Stomach (tissue), 9 donors: Measurements from ENCODE around the gene BPTF. TPM values are rescaled to one million over a fixed set of nuclear protein-coding genes. Genes with fewer than 3 reads are reported as not detected.
"Not testable (repeated sequence)": the region's sequence is repeated elsewhere in the genome, so short reads cannot be mapped to it uniquely, and the experiment has no call there.

ENCODE experiments used
- DNase-seq, 2 donors: peaks; one replicate each; pipeline versions ENCODE4 v3.0.0 to v3.0.0-alpha.2; 2013 to 2019
- H3K27ac ChIP-seq, 5 donors: fragments of 200-600 bp in 4 of 5; sonication (generic) in 4 of 5; one replicate each; pipeline ENCODE4 v1.5.1; 2013 to 2019; ENCODE audit warnings: mild to moderate bottlenecking in 1 of 5, moderate library complexity in 1 of 5
- H3K27me3 ChIP-seq, 3 donors: fragments of 200-600 bp; sonication (generic); one replicate each; pipeline ENCODE4 v1.5.1; 2017 to 2019; ENCODE audit warnings: mixed run types in 1 of 3
- H3K36me3 ChIP-seq, 4 donors: fragments of 200-600 bp; sonication (generic); 1 replicate in 3 of 4; 2 replicates in 1 of 4; pipeline ENCODE4 v1.5.1; 2016 to 2019
- H3K4me1 ChIP-seq, 4 donors: fragments of 200-600 bp; sonication (generic); one replicate each; pipeline ENCODE4 v1.5.1; 2016 to 2019
- H3K4me3 ChIP-seq, 4 donors: fragments of 200-600 bp; sonication (generic) in 3 of 4; one replicate each; pipeline ENCODE4 v1.5.1; 2016 to 2019; ENCODE audit warnings: mild to moderate bottlenecking in 1 of 4
- H3K9me3 ChIP-seq, 4 donors: fragments of 200-600 bp; sonication (generic); one replicate each; pipeline ENCODE4 v1.5.1; 2016 to 2019
- EP300 ChIP-seq: sonication (generic); formaldehyde crosslinking; IDR thresholded peaks from one replicate; pipeline ENCODE4 v1.6.1; 2017; ENCODE audit warnings: antibody characterized with exemption
- POLR2A ChIP-seq, 4 donors: fragments of 450-650 bp; IDR thresholded peaks; one replicate each; pipeline ENCODE4 v1.6.1; 2016; ENCODE audit warnings: antibody characterized with exemption in 4 of 4, control low read depth in 2 of 4, mild to moderate bottlenecking in 1 of 4, moderate library complexity in 1 of 4
- POLR2AphosphoS5 ChIP-seq, 3 donors: sonication (generic); formaldehyde crosslinking; IDR thresholded peaks; one replicate each; pipeline ENCODE4 v1.6.1; 2016; ENCODE audit warnings: antibody characterized with exemption in 3 of 3
- WGBS, 5 donors: extraction: QIAGEN DNeasy Blood & Tissue Kit in 3 of 5; methylation state at CpG; one replicate each; pipeline versions ENCODE4 v1.1.5 to v1.1.7; 2013 to 2018; 5-methylcytosine and 5-hydroxymethylcytosine counted together
- intact Hi-C: fragments of 100-400 bp; cut with DNase I; formaldehyde crosslinking; loops from one replicate; pipeline ENCODE4 v1.15.1; 2023; ENCODE audit warnings: low total_unique reads
- polyA plus RNA-seq, 3 donors: library from polyadenylated mRNA; stranded (reverse); fragments of 200-250 nt; gene quantifications; one replicate each; pipeline ENCODE4 v1.2.3, GENCODE V29; 2013
- small RNA-seq, 4 donors: library from RNA; depleted of rRNA; stranded (forward); fragments of <200 nt; gene quantifications; one replicate each; pipeline ENCODE3, GENCODE V24; 2016
- total RNA-seq, 5 donors: library from RNA; depleted of rRNA; stranded (reverse); fragments of >200 nt; gene quantifications; one replicate each; pipeline versions ENCODE4 v1.1.0 to v1.2.3, GENCODE V29; 2014 to 2016
- TF ChIP-seq, protein P1 (sequence below), 7 experiments: fragments of 450-650 bp in 4 of 7; fragments of 200-600 bp in 3 of 7; sonication (generic) in 3 of 7; IDR thresholded peaks; one replicate each; pipeline ENCODE4 v1.5.1; 2016 to 2019; ENCODE audit warnings: antibody characterized with exemption in 7 of 7, control low read depth in 2 of 7, mild to moderate bottlenecking in 1 of 7
- donor health status: healthy with polysubstance abuse.
- donor health status: Bipolar disorder and iron deficiency.
- donor health status: healthy.

BPTF gene
- total and polyA plus RNA-seq, 8 donors: 8.6 to 122 (median 49.9) TPM

- H3K9me3 ChIP-seq: no peaks in the 10 kb centered on the region
- no peak for TF ChIP-seq POLR2AphosphoS5 (IDR thresholded peaks at IDR 0.05)
- TF ChIP-seq, protein P1, sequence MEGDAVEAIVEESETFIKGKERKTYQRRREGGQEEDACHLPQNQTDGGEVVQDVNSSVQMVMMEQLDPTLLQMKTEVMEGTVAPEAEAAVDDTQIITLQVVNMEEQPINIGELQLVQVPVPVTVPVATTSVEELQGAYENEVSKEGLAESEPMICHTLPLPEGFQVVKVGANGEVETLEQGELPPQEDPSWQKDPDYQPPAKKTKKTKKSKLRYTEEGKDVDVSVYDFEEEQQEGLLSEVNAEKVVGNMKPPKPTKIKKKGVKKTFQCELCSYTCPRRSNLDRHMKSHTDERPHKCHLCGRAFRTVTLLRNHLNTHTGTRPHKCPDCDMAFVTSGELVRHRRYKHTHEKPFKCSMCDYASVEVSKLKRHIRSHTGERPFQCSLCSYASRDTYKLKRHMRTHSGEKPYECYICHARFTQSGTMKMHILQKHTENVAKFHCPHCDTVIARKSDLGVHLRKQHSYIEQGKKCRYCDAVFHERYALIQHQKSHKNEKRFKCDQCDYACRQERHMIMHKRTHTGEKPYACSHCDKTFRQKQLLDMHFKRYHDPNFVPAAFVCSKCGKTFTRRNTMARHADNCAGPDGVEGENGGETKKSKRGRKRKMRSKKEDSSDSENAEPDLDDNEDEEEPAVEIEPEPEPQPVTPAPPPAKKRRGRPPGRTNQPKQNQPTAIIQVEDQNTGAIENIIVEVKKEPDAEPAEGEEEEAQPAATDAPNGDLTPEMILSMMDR (IDR thresholded peaks at IDR 0.05): no peak
- no peak for TF ChIP-seq POLR2A (IDR thresholded peaks at IDR 0.05)
- no peak for TF ChIP-seq EP300
- no peak for DNase-seq
- no peaks in the 10 kb centered on the region for H3K27me3 ChIP-seq
- no peaks in the 10 kb centered on the region for H3K36me3 ChIP-seq
- 1 to 4% (median 2%) methylated on average over 12 of the region's 12 CpGs for WGBS, 5 donors
- peak overlapping the region; percentile 79 to 95 (median 88) for H3K27ac ChIP-seq
- H3K4me1 ChIP-seq: peaks cover 0 to 13% (median 5%) of the 10 kb centered on the region in 4 donors
- H3K4me3 ChIP-seq: peak overlapping the region; percentile 55 to 64 (median 56)
- intact Hi-C loops: no loop called here
Observed at GRCh38 chr17:68020409-68020756, 195.1 kb downstream of the BPTF start.

DNA sequence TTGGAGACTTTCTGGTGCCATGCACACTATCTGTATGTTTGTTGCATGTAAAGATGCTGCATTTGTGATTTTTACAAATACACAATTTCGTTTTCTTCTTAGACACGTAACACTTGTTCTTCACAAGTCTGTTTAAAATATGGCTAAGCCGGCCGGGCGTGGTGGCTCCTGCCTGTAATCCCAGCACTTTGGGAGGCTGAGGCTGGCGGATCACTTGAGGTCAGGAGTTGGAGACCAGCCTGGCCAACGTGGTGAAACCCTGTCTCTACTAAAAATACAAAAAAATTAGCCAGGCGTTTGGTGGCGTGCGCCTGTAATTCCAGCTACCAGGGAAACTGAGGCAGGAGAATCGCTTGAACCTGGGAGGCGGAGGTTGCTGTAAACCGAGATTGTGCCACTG lies 195.5 kb downstream of the BPTF start:
- DNase-seq, H3K36me3 ChIP-seq, H3K9me3 ChIP-seq, H3K27me3 ChIP-seq, intact Hi-C loops: not testable (repeated sequence)
- H3K4me1 ChIP-seq: peaks cover 0 to 13% (median 5%) of the 10 kb centered on the region in 4 donors
- WGBS, 5 donors: 72 to 85% (median 82%) methylated on average over 13 of the region's 13 CpGs
- H3K27ac ChIP-seq: peak overlapping the region in 4 of 5 donors; percentile 79 to 91 (median 87)
- H3K4me3 ChIP-seq: peak overlapping the region; percentile 55 to 64 (median 56)

GRCh38 chr17:68021963-68022362 lies 196.7 kb downstream of the BPTF start:
- peaks cover 0 to 13% (median 5%) of the 10 kb centered on the region in 4 donors for H3K4me1 ChIP-seq
- intact Hi-C loops: no loop called here
- no peak overlapping the region for H3K4me3 ChIP-seq
- TF ChIP-seq POLR2A (IDR thresholded peaks at IDR 0.05) (no peak), EP300 (no peak), POLR2AphosphoS5 (IDR thresholded peaks at IDR 0.05) (no peak)
- TF ChIP-seq, protein P1 (IDR thresholded peaks at IDR 0.05): no peak
- H3K9me3 ChIP-seq: no peaks in the 10 kb centered on the region
- H3K36me3 ChIP-seq: no peaks in the 10 kb centered on the region
- H3K27me3 ChIP-seq: no peaks in the 10 kb centered on the region
- no peak for DNase-seq
- WGBS, 5 donors: 89 to 97% (median 94%) methylated on average over 8 of the region's 8 CpGs
- H3K27ac ChIP-seq: no peak overlapping the region

- H3K27ac ChIP-seq, H3K27me3 ChIP-seq, intact Hi-C loops, H3K36me3 ChIP-seq, H3K9me3 ChIP-seq, DNase-seq, H3K4me3 ChIP-seq: not testable (repeated sequence)
- H3K4me1 ChIP-seq: peaks cover 0 to 13% (median 5%) of the 10 kb centered on the region in 4 donors
- WGBS, 5 donors: 87 to 95% (median 95%) methylated on average over 15 of the region's 15 CpGs
Observed at GRCh38 chr17:68022547-68022946, 197.2 kb downstream of the BPTF start.

DNA sequence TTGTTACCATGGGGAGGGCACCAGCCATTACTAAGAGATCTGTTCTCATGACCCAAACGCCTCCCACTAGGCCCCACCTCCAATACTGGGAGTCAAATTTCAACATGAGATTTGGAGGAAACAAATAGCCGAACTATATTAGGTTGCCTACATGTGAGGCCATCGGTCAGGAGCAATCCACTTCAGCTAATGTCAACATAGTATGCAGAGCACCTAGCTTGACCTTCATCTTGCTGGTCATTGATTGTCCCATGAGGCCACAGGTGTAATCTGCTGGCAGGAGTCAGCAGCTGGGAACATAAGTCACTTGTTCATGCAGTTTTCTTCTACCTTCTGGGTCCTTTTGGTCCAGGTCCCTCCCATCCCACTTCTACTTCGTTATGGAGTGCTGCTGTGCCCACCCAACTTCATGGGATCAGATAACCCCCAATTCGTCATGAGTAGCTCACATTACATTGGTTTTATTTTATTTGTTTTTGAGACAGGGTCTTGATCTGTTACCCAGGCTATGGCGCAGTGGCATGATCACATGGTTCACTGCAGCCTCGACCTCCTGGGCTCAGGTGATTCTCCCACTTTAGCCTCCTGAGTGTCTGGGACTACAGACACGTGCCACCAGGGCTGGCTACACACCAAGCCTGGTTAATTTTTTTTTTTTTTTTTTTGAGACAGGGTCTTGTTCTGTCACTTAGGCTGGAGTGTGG lies 204.4 kb downstream of the BPTF start:
- peak in 1 of 2 donors; percentile 22 for DNase-seq
- intact Hi-C loops: no loop called here
- peaks cover 0 to 2% (median under 1%) of the 10 kb centered on the region in 4 donors for H3K4me1 ChIP-seq
- no peaks in the 10 kb centered on the region for H3K9me3 ChIP-seq
- no peak for TF ChIP-seq EP300
- no peak for TF ChIP-seq POLR2A (IDR thresholded peaks at IDR 0.05)
- TF ChIP-seq POLR2AphosphoS5 (IDR thresholded peaks at IDR 0.05): no peak
- TF ChIP-seq, protein P1 (IDR thresholded peaks at IDR 0.05): no peak
- no peak overlapping the region for H3K27ac ChIP-seq
- no peaks in the 10 kb centered on the region for H3K36me3 ChIP-seq
- no peak overlapping the region for H3K4me3 ChIP-seq
- no peaks in the 10 kb centered on the region for H3K27me3 ChIP-seq
- 58 to 67% (median 59%) methylated on average over 8 of the region's 8 CpGs for WGBS, 5 donors

Small RNA genes within 50 kb of the gene (small RNA-seq; reads per million reads assigned to genes)
- gene RN7SL622P: 0 reads per million in 4 donors

Other genes starting within 250 kb of the BPTF start
- gene NOL11, start 107.6 kb upstream of the BPTF start, total RNA-seq: 10 to 100 TPM in 4 of 5 donors, 1 to 10 TPM in 1; 9.0 to 84.6 (median 53.2) TPM
- gene NOL11, start 107.6 kb upstream of the BPTF start, polyA plus RNA-seq: 10 to 100 TPM; 21.4 to 28.8 (median 26.6) TPM
- 10 to 100 TPM in 3 of 5 donors, 1 to 10 TPM in 1, not detected in 1; 4.9 to 32.2 (median 19.5) TPM for gene C17orf58, start 171.0 kb downstream of the BPTF start, total RNA-seq
- gene C17orf58, start 171.0 kb downstream of the BPTF start, polyA plus RNA-seq: 10 to 100 TPM in 1 of 3 donors, 1 to 10 TPM in 2; 9.6 to 23.1 (median 10.0) TPM
- 10 to 100 TPM in 2 of 5 donors, 1 to 10 TPM in 2, under 1 TPM in 1; 0.58 to 26.3 (median 5.4) TPM for gene KPNA2, start 210.2 kb downstream of the BPTF start, total RNA-seq
- 10 to 100 TPM; 12.1 to 23.7 (median 21.0) TPM for gene KPNA2, start 210.2 kb downstream of the BPTF start, polyA plus RNA-seq